ENCODE measurements around the gene PDAP1. TPM values are rescaled to one million over a fixed set of nuclear protein-coding genes. Genes with fewer than 3 reads are reported as not detected.

Gene PDAP1
- total and polyA plus RNA-seq, 9 of the 15 experiments (the other 6 are each of a cell fraction or from before 2014, with no cell fraction given), result 10.2 to 315 (median 129) TPM

DNA sequence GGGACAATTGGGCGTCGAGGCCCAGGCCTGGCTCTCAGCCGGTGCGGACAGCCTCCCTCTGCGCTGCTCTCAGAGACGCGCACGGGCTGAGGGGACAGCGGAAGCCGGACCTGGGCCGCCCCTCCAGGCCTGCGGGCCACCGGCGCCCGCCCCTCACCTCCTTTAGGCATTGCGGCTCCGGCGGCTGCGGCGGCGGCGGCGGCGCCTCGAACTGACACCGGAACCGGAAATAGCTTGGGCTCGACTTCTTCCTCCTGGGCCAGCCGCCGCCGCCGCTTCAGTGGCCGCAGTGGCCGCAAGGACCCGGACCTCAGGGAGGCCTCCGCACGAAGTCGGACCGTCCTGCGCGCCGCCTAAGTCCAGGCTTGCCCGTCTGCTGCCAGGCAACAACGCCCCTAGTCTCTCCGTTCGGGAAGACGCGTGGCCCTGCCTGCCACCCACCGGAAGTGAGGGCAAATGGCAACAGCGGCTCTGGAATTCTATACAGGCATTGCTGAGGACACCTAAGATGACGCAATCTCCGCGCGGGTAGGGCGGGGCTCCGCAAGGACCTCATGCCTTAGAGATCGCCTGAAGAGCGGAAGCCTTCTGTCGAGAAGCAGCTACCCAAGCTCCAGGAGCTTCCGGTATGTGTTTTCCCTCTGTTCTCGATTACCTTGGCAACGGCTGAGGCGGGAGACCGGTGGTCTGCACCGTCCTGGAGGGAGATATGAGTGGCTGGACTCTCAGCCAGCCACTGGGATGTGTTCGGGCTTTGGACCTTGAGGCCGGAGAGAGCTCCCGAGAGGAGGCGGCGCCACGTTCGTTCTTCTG lies at the start of gene PDAP1, which contains the start of gene BUD31 (continued):
- TF ChIP-seq E2F1 (CRISPR knock-in tag; IDR thresholded peaks at IDR 0.05) (peak; percentile 88), ZNF41 (CRISPR knock-in tag; conservative IDR thresholded peaks at IDR 0.05) (no peak; the same call in 1 of the 2 replicates), ZNF644 (tag; IDR thresholded peaks at IDR 0.05; ENCODE audit: low read depth) (peak; percentile 75; the same call in 1 of the 2 replicates), SRSF7 (optimal IDR thresholded peaks at IDR 0.05; ENCODE audit: low read depth, low read length) (no peak), SRSF1 (IDR thresholded peaks at IDR 0.05; ENCODE audit: low read depth, low read length) (no peak), DDX20 (tag; IDR thresholded peaks at IDR 0.05; ENCODE audit: low read depth) (no peak), JUNB (CRISPR knock-in tag; conservative IDR thresholded peaks at IDR 0.05) (peak; percentile 95), ZNF354B (CRISPR knock-in tag; IDR thresholded peaks at IDR 0.05) (no peak), RHOXF2B (CRISPR knock-in tag; conservative IDR thresholded peaks at IDR 0.05) (peak; percentile 68; the same call in 1 of the 2 replicates), STAT5B (CRISPR knock-in tag; IDR thresholded peaks at IDR 0.05) (no peak), GTF2E2 (tag; IDR thresholded peaks at IDR 0.05) (peak; percentile 94)
- TF ChIP-seq, protein P1, sequence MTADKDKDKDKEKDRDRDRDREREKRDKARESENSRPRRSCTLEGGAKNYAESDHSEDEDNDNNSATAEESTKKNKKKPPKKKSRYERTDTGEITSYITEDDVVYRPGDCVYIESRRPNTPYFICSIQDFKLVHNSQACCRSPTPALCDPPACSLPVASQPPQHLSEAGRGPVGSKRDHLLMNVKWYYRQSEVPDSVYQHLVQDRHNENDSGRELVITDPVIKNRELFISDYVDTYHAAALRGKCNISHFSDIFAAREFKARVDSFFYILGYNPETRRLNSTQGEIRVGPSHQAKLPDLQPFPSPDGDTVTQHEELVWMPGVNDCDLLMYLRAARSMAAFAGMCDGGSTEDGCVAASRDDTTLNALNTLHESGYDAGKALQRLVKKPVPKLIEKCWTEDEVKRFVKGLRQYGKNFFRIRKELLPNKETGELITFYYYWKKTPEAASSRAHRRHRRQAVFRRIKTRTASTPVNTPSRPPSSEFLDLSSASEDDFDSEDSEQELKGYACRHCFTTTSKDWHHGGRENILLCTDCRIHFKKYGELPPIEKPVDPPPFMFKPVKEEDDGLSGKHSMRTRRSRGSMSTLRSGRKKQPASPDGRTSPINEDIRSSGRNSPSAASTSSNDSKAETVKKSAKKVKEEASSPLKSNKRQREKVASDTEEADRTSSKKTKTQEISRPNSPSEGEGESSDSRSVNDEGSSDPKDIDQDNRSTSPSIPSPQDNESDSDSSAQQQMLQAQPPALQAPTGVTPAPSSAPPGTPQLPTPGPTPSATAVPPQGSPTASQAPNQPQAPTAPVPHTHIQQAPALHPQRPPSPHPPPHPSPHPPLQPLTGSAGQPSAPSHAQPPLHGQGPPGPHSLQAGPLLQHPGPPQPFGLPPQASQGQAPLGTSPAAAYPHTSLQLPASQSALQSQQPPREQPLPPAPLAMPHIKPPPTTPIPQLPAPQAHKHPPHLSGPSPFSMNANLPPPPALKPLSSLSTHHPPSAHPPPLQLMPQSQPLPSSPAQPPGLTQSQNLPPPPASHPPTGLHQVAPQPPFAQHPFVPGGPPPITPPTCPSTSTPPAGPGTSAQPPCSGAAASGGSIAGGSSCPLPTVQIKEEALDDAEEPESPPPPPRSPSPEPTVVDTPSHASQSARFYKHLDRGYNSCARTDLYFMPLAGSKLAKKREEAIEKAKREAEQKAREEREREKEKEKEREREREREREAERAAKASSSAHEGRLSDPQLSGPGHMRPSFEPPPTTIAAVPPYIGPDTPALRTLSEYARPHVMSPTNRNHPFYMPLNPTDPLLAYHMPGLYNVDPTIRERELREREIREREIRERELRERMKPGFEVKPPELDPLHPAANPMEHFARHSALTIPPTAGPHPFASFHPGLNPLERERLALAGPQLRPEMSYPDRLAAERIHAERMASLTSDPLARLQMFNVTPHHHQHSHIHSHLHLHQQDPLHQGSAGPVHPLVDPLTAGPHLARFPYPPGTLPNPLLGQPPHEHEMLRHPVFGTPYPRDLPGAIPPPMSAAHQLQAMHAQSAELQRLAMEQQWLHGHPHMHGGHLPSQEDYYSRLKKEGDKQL (CRISPR knock-in tag; IDR thresholded peaks at IDR 0.05; ENCODE audit: borderline replicate concordance), result no peak
- TF ChIP-seq, protein P2, sequence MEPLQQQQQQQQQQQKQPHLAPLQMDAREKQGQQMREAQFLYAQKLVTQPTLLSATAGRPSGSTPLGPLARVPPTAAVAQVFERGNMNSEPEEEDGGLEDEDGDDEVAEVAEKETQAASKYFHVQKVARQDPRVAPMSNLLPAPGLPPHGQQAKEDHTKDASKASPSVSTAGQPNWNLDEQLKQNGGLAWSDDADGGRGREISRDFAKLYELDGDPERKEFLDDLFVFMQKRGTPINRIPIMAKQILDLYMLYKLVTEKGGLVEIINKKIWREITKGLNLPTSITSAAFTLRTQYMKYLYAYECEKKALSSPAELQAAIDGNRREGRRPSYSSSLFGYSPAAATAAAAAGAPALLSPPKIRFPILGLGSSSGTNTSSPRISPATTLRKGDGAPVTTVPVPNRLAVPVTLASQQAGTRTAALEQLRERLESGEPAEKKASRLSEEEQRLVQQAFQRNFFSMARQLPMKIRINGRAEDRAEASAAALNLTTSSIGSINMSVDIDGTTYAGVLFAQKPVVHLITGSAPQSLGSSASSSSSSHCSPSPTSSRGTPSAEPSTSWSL (CRISPR knock-in tag; IDR thresholded peaks at IDR 0.05; ENCODE audit: borderline replicate concordance), result peak; percentile 54; the same call in 1 of the 2 replicates
- TF ChIP-seq, protein P3, sequence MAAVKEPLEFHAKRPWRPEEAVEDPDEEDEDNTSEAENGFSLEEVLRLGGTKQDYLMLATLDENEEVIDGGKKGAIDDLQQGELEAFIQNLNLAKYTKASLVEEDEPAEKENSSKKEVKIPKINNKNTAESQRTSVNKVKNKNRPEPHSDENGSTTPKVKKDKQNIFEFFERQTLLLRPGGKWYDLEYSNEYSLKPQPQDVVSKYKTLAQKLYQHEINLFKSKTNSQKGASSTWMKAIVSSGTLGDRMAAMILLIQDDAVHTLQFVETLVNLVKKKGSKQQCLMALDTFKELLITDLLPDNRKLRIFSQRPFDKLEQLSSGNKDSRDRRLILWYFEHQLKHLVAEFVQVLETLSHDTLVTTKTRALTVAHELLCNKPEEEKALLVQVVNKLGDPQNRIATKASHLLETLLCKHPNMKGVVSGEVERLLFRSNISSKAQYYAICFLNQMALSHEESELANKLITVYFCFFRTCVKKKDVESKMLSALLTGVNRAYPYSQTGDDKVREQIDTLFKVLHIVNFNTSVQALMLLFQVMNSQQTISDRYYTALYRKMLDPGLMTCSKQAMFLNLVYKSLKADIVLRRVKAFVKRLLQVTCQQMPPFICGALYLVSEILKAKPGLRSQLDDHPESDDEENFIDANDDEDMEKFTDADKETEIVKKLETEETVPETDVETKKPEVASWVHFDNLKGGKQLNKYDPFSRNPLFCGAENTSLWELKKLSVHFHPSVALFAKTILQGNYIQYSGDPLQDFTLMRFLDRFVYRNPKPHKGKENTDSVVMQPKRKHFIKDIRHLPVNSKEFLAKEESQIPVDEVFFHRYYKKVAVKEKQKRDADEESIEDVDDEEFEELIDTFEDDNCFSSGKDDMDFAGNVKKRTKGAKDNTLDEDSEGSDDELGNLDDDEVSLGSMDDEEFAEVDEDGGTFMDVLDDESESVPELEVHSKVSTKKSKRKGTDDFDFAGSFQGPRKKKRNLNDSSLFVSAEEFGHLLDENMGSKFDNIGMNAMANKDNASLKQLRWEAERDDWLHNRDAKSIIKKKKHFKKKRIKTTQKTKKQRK (IDR thresholded peaks at IDR 0.05; ENCODE audit: borderline replicate concordance, low read depth, low read length), result no peak

Measured in K562 (cell line).